Neuronal stem cell (in vitro differentiated cells): ENCODE measurements around the gene SALL2.
A peak's percentile ranks its signal among the peaks of the same experiment; 100 is the strongest.

ENCODE experiments used
- DNase-seq: peaks from one replicate; pipeline ENCODE4 v3.0.0-alpha.2; 2013; ENCODE audit warnings: low spot score
- H2AFZ ChIP-seq: one replicate; pipeline ENCODE4 v1.6.1; 2013; ENCODE audit warnings: mild to moderate bottlenecking, low read length, inconsistent platforms
- H2AK5ac ChIP-seq: 2 replicates; pipeline ENCODE4 v1.6.1; 2013; ENCODE audit warnings: low read depth, mild to moderate bottlenecking, inconsistent platforms, low read length, moderate library complexity, mixed read lengths
- H2BK120ac ChIP-seq: 2 replicates; pipeline ENCODE4 v1.6.1; 2013; ENCODE audit warnings: low read depth, mild to moderate bottlenecking, inconsistent platforms, low read length, moderate library complexity, mixed read lengths
- H2BK12ac ChIP-seq: one replicate; pipeline ENCODE4 v1.6.1; 2013; ENCODE audit warnings: low read length, inconsistent platforms
- H2BK15ac ChIP-seq: 2 replicates; pipeline ENCODE4 v1.6.1; 2013; ENCODE audit warnings: mild to moderate bottlenecking, low read length, inconsistent platforms, mixed read lengths
- H2BK5ac ChIP-seq: one replicate; pipeline ENCODE4 v1.6.1; 2013; ENCODE audit warnings: inconsistent platforms, mild to moderate bottlenecking, low read length, moderate library complexity
- H3K14ac ChIP-seq: one replicate; pipeline ENCODE4 v1.6.1; 2013; ENCODE audit warnings: low read length, inconsistent platforms
- H3K18ac ChIP-seq: 2 replicates; pipeline ENCODE4 v1.6.1; 2013; ENCODE audit warnings: low read length, inconsistent platforms
- H3K23ac ChIP-seq: 2 replicates; pipeline ENCODE4 v1.6.1; 2013; ENCODE audit warnings: low read depth, mild to moderate bottlenecking, mixed read lengths, low read length, inconsistent platforms; ENCODE audit not compliant: poor library complexity
- H3K27ac ChIP-seq: replicated peaks from 3 replicates; pipeline ENCODE4 v1.5.1; 2013; ENCODE audit warnings: low read length, inconsistent platforms
- H3K27me3 ChIP-seq, 3 experiments: 2 replicates each; pipeline ENCODE4 v1.6.1; 2013; ENCODE audit warnings: low read length in 3 of 3, mild to moderate bottlenecking in 2 of 3, inconsistent platforms in 1 of 3, low read depth in 1 of 3, mixed read lengths in 1 of 3, moderate library complexity in 1 of 3; ENCODE audit not compliant: control insufficient read depth in 3 of 3, insufficient read depth in 3 of 3
- H3K36me3 ChIP-seq, 2 donors: replicated peaks in 1 of 2; 2 replicates each; pipeline ENCODE4 v1.6.1; 2013; ENCODE audit warnings: low read length in 2 of 2; ENCODE audit not compliant: control insufficient read depth in 2 of 2, insufficient read depth in 2 of 2
- H3K4ac ChIP-seq: 2 replicates; pipeline ENCODE4 v1.6.1; 2013; ENCODE audit warnings: inconsistent platforms, mild to moderate bottlenecking, low read length, moderate library complexity
- H3K4me1 ChIP-seq, 2 donors: 1 replicate in 1 of 2; 2 replicates in 1 of 2; pipeline ENCODE4 v1.6.1; 2013; ENCODE audit warnings: low read length in 2 of 2, low read depth in 1 of 2; ENCODE audit not compliant: control insufficient read depth in 2 of 2, insufficient read depth in 1 of 2
- H3K4me2 ChIP-seq: one replicate; pipeline ENCODE4 v1.6.1; 2013; ENCODE audit warnings: mild to moderate bottlenecking, low read length, inconsistent platforms; ENCODE audit not compliant: insufficient read depth, poor library complexity, severe bottlenecking
- H3K4me3 ChIP-seq, 2 donors: 2 replicates each; pipeline ENCODE4 v1.5.1; 2013; ENCODE audit warnings: low read length in 2 of 2, mild to moderate bottlenecking in 2 of 2, inconsistent platforms in 1 of 2, moderate library complexity in 1 of 2
- H3K79me1 ChIP-seq: one replicate; pipeline ENCODE4 v1.6.1; 2013; ENCODE audit warnings: low read depth, mild to moderate bottlenecking, inconsistent platforms, low read length, moderate library complexity
- H3K9ac ChIP-seq: one replicate; pipeline ENCODE4 v1.6.1; 2013; ENCODE audit warnings: mild to moderate bottlenecking, low read depth, low read length, inconsistent platforms; ENCODE audit not compliant: poor library complexity
- H3K9me3 ChIP-seq, 2 donors: replicated peaks in 1 of 2; 2 replicates each; pipeline versions ENCODE3 to v1.6.1; 2013; ENCODE audit warnings: low read length in 2 of 2, mild to moderate bottlenecking in 2 of 2, inconsistent platforms in 1 of 2, low read depth in 1 of 2, mixed read lengths in 1 of 2, moderate library complexity in 1 of 2; ENCODE audit not compliant: control insufficient read depth in 2 of 2, insufficient read depth in 1 of 2
- H4K8ac ChIP-seq: one replicate; pipeline ENCODE4 v1.6.1; 2013; ENCODE audit warnings: low read depth, mild to moderate bottlenecking, inconsistent platforms, low read length, moderate library complexity
- H4K91ac ChIP-seq: one replicate; pipeline ENCODE4 v1.6.1; 2013; ENCODE audit warnings: low read length, low read depth, mild to moderate bottlenecking, inconsistent platforms; ENCODE audit not compliant: poor library complexity
- WGBS, 2 donors: extraction: QIAGEN DNeasy Blood & Tissue Kit; methylation state at CpG; one replicate each; pipeline ENCODE4 v1.1.7; 2013; ENCODE audit warnings: missing lambda C conversion rate in 2 of 2, mixed read lengths in 1 of 2; ENCODE audit not compliant: insufficient read length in 2 of 2, insufficient replicate concordance in 1 of 2; ENCODE audit errors: extremely low coverage in 2 of 2; 5-methylcytosine and 5-hydroxymethylcytosine counted together

Gene SALL2

GRCh38 chr14:21521501-21521900, 4.6 kb downstream of the SALL2 start:
- peaks cover 41 to 64% of the 10 kb centered on the region in 2 donors for H3K36me3 ChIP-seq
- H2BK15ac ChIP-seq = no peak overlapping the region
- H2AFZ ChIP-seq = no peak overlapping the region
- H4K8ac ChIP-seq = no peak overlapping the region
- H2AK5ac ChIP-seq = no peak overlapping the region
- H3K18ac ChIP-seq = no peak overlapping the region
- WGBS, 2 donors = no CpG with 5 or more reads among the region's 2 CpGs
- no peak for DNase-seq
- H3K9ac ChIP-seq = no peak overlapping the region
- H3K79me1 ChIP-seq = peaks cover 11% of the 10 kb centered on the region
- no peak overlapping the region for H2BK5ac ChIP-seq
- H3K14ac ChIP-seq = no peak overlapping the region
- H3K4ac ChIP-seq = no peak overlapping the region
- no peak overlapping the region for H3K23ac ChIP-seq
- H2BK120ac ChIP-seq = no peak overlapping the region
- no peak overlapping the region for H2BK12ac ChIP-seq
- H3K4me1 ChIP-seq = peaks cover 15 to 38% of the 10 kb centered on the region in 2 donors
- H3K4me3 ChIP-seq = no peak overlapping the region
- H3K27me3 ChIP-seq = no peaks in the 10 kb centered on the region
- H3K9me3 ChIP-seq = peaks cover 2 to 4% of the 10 kb centered on the region in 2 donors
- H3K4me2 ChIP-seq = peak overlapping the region; percentile 21
- no peak overlapping the region for H4K91ac ChIP-seq
- peak overlapping the region; percentile 43 for H3K27ac ChIP-seq

GRCh38 chr14:21520767-21521166, 5.4 kb downstream of the SALL2 start:
- Histone ChIP-seq H2AK5ac (no peak overlapping the region), H3K4me1 (peaks cover 15 to 39% of the 10 kb centered on the region in 2 donors), H2BK120ac (no peak overlapping the region), H3K4me3 (no peak overlapping the region), H3K9ac (no peak overlapping the region), H3K4me2 (no peak overlapping the region), H2BK15ac (no peak overlapping the region), H4K8ac (no peak overlapping the region), H3K18ac (no peak overlapping the region), H3K14ac (no peak overlapping the region), H3K36me3 (peaks cover 41 to 64% of the 10 kb centered on the region in 2 donors), H2AFZ (no peak overlapping the region), H2BK5ac (no peak overlapping the region), H3K79me1 (peaks cover 11% of the 10 kb centered on the region), H2BK12ac (no peak overlapping the region), H3K4ac (no peak overlapping the region), H3K27ac (peak overlapping the region; percentile 43), H3K27me3 (no peaks in the 10 kb centered on the region), H3K9me3 (peaks cover 2 to 4% of the 10 kb centered on the region in 2 donors), H3K23ac (no peak overlapping the region), H4K91ac (no peak overlapping the region)
- no peak for DNase-seq
- no CpG with 5 or more reads among the region's 1 CpG for WGBS, 2 donors

GRCh38 chr14:21518725-21519124, 7.4 kb downstream of the SALL2 start:
- H4K91ac ChIP-seq = no peak overlapping the region
- no peak overlapping the region for H3K4me3 ChIP-seq
- no peak overlapping the region for H3K18ac ChIP-seq
- WGBS, 2 donors = no CpG with 5 or more reads among the region's 2 CpGs
- no peaks in the 10 kb centered on the region for H3K27me3 ChIP-seq
- H3K27ac ChIP-seq = peak overlapping the region; percentile 95
- H3K4ac ChIP-seq = no peak overlapping the region
- H3K9ac ChIP-seq = no peak overlapping the region
- no peak overlapping the region for H3K23ac ChIP-seq
- no peak overlapping the region for H3K4me2 ChIP-seq
- no peak overlapping the region for H2BK5ac ChIP-seq
- no peak overlapping the region for H2BK15ac ChIP-seq
- no peak overlapping the region for H2BK120ac ChIP-seq
- peaks cover 2 to 4% of the 10 kb centered on the region in 2 donors for H3K9me3 ChIP-seq
- H3K79me1 ChIP-seq = peaks cover 11% of the 10 kb centered on the region
- peaks cover 25 to 45% of the 10 kb centered on the region in 2 donors for H3K36me3 ChIP-seq
- no peak overlapping the region for H2AK5ac ChIP-seq
- no peak overlapping the region for H2AFZ ChIP-seq
- no peak for DNase-seq
- H4K8ac ChIP-seq = no peak overlapping the region
- no peak overlapping the region for H3K14ac ChIP-seq
- no peak overlapping the region for H2BK12ac ChIP-seq
- peaks cover 4 to 28% of the 10 kb centered on the region in 2 donors for H3K4me1 ChIP-seq

- Histone ChIP-seq H2BK120ac (no peak overlapping the region), H3K14ac (no peak overlapping the region), H2AK5ac (no peak overlapping the region), H3K27me3 (no peaks in the 10 kb centered on the region), H3K18ac (no peak overlapping the region), H3K23ac (no peak overlapping the region), H3K4me1 (peaks cover 7 to 9% of the 10 kb centered on the region in 2 donors), H3K9me3 (no peaks in the 10 kb centered on the region), H3K79me1 (peaks cover 5% of the 10 kb centered on the region), H3K9ac (no peak overlapping the region), H4K8ac (no peak overlapping the region), H2AFZ (peak overlapping the region; percentile 47), H2BK5ac (no peak overlapping the region), H3K36me3 (peaks cover 0 to 10% of the 10 kb centered on the region in 2 donors), H2BK12ac (no peak overlapping the region), H2BK15ac (no peak overlapping the region), H4K91ac (no peak overlapping the region), H3K4me3 (no peak overlapping the region), H3K4ac (no peak overlapping the region), H3K27ac (peak overlapping the region; percentile 27), H3K4me2 (no peak overlapping the region)
- WGBS, 2 donors = no CpG with 5 or more reads among the region's 1 CpG
- DNase-seq = no peak
Measured at GRCh38 chr14:21514341-21514740, 11.8 kb downstream of the SALL2 start.
